ENCODE data around the gene SAG.

- TF ChIP-seq MXI1 (IDR thresholded peaks at IDR 0.05; ENCODE audit: low read depth, low read length) (no peak), ETV5 (CRISPR knock-in tag; IDR thresholded peaks at IDR 0.05; ENCODE audit: low read depth) (no peak), BHLHE40 (IDR thresholded peaks at IDR 0.05; ENCODE audit: low read length) (no peak), CTCF (IDR thresholded peaks at IDR 0.05 in 2 of 3, conservative IDR thresholded peaks at IDR 0.05 in 1 of 3; ENCODE audit: insufficient read depth in 2 of 3, low read depth in 1 of 3, low read length in 3 of 3) (no peak), ZFP30 (CRISPR knock-in tag; IDR thresholded peaks at IDR 0.05; ENCODE audit: borderline replicate concordance) (no peak), MAFK (IDR thresholded peaks at IDR 0.05; ENCODE audit: low read length) (no peak), GABPA (tag; conservative IDR thresholded peaks at IDR 0.05; ENCODE audit: low read depth) (no peak)
These were observed 44.7 kb downstream of the SAG start for GRCh38 chr2:233352141-233352842.
